H7 (cell line): ENCODE data around the gene COL27A1. TPM values are rescaled to one million over a fixed set of nuclear protein-coding genes. Genes with fewer than 3 reads are reported as not detected.

ENCODE experiments used
- DNase-seq: peaks from one replicate; pipeline ENCODE4 v3.0.0; 2012
- H3K27me3 ChIP-seq: 2 replicates; pipeline ENCODE4 v1.6.0; 2011; ENCODE audit warnings: mild to moderate bottlenecking, low read length; ENCODE audit not compliant: control insufficient read depth, insufficient read depth
- H3K36me3 ChIP-seq: replicated peaks from 2 replicates; pipeline ENCODE4 v1.5.1; 2011; ENCODE audit warnings: low read length; ENCODE audit not compliant: control insufficient read depth, insufficient read depth
- H3K4me3 ChIP-seq: 2 replicates; pipeline ENCODE4 v1.5.1; 2011; ENCODE audit warnings: low read depth, mild to moderate bottlenecking, control low read depth, low read length, moderate library complexity; ENCODE audit not compliant: insufficient read depth
- total RNA-seq: library from RNA; depleted of rRNA; stranded (reverse); fragments of >200 nt; shearing (Covaris generic); gene quantifications from 2 replicates; pipeline ENCODE4 v1.2.3, GENCODE V29; 2014

Gene COL27A1
- total RNA-seq, 1 experiment from 2014 or later, result 10.5 TPM

GRCh38 chr9:114230068-114230467, 74.7 kb downstream of the COL27A1 start:
- no peak overlapping the region for H3K4me3 ChIP-seq
- no peaks in the 10 kb centered on the region for H3K36me3 ChIP-seq
- no peak for DNase-seq
- no peaks in the 10 kb centered on the region for H3K27me3 ChIP-seq

- no peak for DNase-seq
- H3K27me3 ChIP-seq, result no peaks in the 10 kb centered on the region
- no peaks in the 10 kb centered on the region for H3K36me3 ChIP-seq
- no peak overlapping the region for H3K4me3 ChIP-seq
Observed at GRCh38 chr9:114231273-114231672, 75.9 kb downstream of the COL27A1 start.

- Histone ChIP-seq H3K36me3 (no peaks in the 10 kb centered on the region), H3K4me3 (no peak overlapping the region), H3K27me3 (no peaks in the 10 kb centered on the region)
- DNase-seq, result no peak
Observed at GRCh38 chr9:114231719-114232449, 76.5 kb downstream of the COL27A1 start.

- DNase-seq, result no peak
- Histone ChIP-seq H3K36me3 (no peaks in the 10 kb centered on the region), H3K4me3 (no peak overlapping the region)
Observed at GRCh38 chr9:114233491-114234185, 78.3 kb downstream of the COL27A1 start.

GRCh38 chr9:114235033-114235661, 79.8 kb downstream of the COL27A1 start:
- Histone ChIP-seq H3K36me3 (no peaks in the 10 kb centered on the region), H3K4me3 (no peak overlapping the region), H3K27me3 (no peaks in the 10 kb centered on the region)
- DNase-seq, result peak; percentile 77

More at GRCh38 chr9:114233491-114234185, 78.3 kb downstream of the COL27A1 start:
- no peaks in the 10 kb centered on the region for H3K27me3 ChIP-seq

- DNase-seq, result no peak
- Histone ChIP-seq H3K27me3 (no peaks in the 10 kb centered on the region), H3K4me3 (no peak overlapping the region), H3K36me3 (0 out of 2 replicates have a peak, but pooled peaks cover 2% of the 10 kb centered on the region)
Observed at GRCh38 chr9:114236391-114237138, 81.2 kb downstream of the COL27A1 start.

- Histone ChIP-seq H3K27me3 (no peaks in the 10 kb centered on the region), H3K36me3 (peaks cover 2% of the 10 kb centered on the region), H3K4me3 (no peak overlapping the region)
- no peak for DNase-seq
Observed at GRCh38 chr9:114237247-114237646, 81.9 kb downstream of the COL27A1 start.

- no peaks in the 10 kb centered on the region for H3K27me3 ChIP-seq
- H3K36me3 ChIP-seq, result peaks cover 2% of the 10 kb centered on the region
- DNase-seq, result no peak
- H3K4me3 ChIP-seq, result no peak overlapping the region
Observed at GRCh38 chr9:114237781-114238180, 82.4 kb downstream of the COL27A1 start.

- no peaks in the 10 kb centered on the region for H3K27me3 ChIP-seq
- H3K4me3 ChIP-seq, result no peak overlapping the region
- no peak for DNase-seq
- H3K36me3 ChIP-seq, result peaks cover 2% of the 10 kb centered on the region
Observed at GRCh38 chr9:114238472-114238871, 83.1 kb downstream of the COL27A1 start.

GRCh38 chr9:114238891-114239875, 83.8 kb downstream of the COL27A1 start:
- Histone ChIP-seq H3K27me3 (no peaks in the 10 kb centered on the region), H3K4me3 (no peak overlapping the region), H3K36me3 (peaks cover 2% of the 10 kb centered on the region)
- DNase-seq, result peak; percentile 92

GRCh38 chr9:114240216-114240615, 84.9 kb downstream of the COL27A1 start:
- DNase-seq, result no peak
- Histone ChIP-seq H3K27me3 (no peaks in the 10 kb centered on the region), H3K4me3 (no peak overlapping the region), H3K36me3 (peaks cover 2% of the 10 kb centered on the region)

- DNase-seq, result no peak
- Histone ChIP-seq H3K27me3 (no peaks in the 10 kb centered on the region), H3K36me3 (peaks cover 2% of the 10 kb centered on the region), H3K4me3 (no peak overlapping the region)
Observed at GRCh38 chr9:114240647-114241558, 85.6 kb downstream of the COL27A1 start.

- no peak for DNase-seq
- no peak overlapping the region for H3K4me3 ChIP-seq
- H3K27me3 ChIP-seq, result no peaks in the 10 kb centered on the region
- peaks cover 2% of the 10 kb centered on the region for H3K36me3 ChIP-seq
Observed at GRCh38 chr9:114242837-114243236, 87.5 kb downstream of the COL27A1 start.
